GM12874 (cell line): ENCODE data around the gene CDKN2B-AS1.

ENCODE experiments used
- TF ChIP-seq, protein P1 (sequence below): IDR thresholded peaks from 2 replicates; pipeline ENCODE4 v1.5.1; 2011; ENCODE audit warnings: low read depth, mild to moderate bottlenecking, control low read depth, low read length, moderate library complexity; ENCODE audit not compliant: insufficient read depth

CDKN2B-AS1 gene

DNA sequence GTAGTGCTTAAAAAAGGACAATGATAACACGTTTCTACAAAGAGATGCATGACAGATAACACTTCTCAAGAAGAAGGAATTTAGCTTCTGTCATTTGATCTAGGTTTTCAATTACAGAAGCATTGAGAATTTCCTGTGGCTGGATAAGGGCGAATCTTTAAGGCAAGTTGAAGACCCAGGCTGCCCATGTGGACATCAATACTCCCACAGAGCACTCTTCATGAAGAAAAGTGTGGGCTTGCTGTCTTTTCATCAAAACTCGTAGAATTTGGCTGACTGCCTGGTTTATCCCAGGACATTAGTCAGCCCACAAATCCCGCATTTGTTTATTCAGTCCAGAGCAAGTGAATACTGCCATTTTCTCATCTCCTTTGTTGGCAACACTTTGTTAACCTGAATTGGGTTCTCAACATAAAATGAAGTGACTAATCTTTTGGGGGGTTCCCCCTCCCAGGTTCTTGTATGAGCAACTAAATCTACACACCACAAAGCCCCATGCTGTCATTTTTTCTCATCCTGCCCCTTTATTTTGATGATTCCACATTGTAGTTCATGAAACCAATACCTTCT, 57.9 kb downstream of the CDKN2B-AS1 start:
- TF ChIP-seq, protein P1, sequence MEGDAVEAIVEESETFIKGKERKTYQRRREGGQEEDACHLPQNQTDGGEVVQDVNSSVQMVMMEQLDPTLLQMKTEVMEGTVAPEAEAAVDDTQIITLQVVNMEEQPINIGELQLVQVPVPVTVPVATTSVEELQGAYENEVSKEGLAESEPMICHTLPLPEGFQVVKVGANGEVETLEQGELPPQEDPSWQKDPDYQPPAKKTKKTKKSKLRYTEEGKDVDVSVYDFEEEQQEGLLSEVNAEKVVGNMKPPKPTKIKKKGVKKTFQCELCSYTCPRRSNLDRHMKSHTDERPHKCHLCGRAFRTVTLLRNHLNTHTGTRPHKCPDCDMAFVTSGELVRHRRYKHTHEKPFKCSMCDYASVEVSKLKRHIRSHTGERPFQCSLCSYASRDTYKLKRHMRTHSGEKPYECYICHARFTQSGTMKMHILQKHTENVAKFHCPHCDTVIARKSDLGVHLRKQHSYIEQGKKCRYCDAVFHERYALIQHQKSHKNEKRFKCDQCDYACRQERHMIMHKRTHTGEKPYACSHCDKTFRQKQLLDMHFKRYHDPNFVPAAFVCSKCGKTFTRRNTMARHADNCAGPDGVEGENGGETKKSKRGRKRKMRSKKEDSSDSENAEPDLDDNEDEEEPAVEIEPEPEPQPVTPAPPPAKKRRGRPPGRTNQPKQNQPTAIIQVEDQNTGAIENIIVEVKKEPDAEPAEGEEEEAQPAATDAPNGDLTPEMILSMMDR = no peak

DNA sequence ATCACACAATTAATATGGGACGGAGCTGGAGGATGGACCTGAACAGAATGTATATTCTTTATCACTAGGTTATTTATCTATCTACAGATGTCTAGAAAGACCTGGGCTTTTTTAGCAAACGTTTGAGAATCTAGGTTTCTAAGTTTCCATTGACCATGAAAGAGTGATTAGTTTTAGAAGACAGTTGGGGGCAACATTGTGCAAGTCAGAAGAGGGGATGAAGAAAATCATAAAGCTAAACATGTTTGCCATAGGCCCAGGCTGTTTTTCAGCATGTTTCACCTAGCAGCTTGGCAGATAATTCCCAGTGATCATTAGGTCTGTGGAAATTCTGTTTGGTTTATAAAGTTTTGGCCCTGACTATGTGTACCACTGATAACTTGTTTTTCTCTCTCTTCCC, 58.6 kb downstream of the CDKN2B-AS1 start:
- TF ChIP-seq, protein P1 = no peak

DNA sequence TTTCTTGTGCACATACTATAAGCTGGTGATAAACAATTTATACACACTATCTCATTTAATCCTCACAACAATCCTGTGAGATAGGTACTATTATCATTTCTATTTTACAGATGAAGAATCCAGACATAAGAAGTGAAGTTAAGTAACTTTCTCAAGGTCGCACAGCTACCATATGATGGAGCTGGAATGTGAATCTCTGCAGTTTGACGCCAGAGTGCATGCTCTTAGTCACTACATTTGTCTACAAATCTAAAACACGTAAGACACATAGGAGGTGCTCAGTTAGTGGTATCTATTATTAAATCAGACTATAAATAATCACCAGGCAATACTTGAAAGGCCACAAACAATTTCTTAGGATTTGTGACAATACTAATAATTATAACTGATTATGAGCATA, 59.5 kb downstream of the CDKN2B-AS1 start:
- TF ChIP-seq, protein P1 = no peak

DNA sequence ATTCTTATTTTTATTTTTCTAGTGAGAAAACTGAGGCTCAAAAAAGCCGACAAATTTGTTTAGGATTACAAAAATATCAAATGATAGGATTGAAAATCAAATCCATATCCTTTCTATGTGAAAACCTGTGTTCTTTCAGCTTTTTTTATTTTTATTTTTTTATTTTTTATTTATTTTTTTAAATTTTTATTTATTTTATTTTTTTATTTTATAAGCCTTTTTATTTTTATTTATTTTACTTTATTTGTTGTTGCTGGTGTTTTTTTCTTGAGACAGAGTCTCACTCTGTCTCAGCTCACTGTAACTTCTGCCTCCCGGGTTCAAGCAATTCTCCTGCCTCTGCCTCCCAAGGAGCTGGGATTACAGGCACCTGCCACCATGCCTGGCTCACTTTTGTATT, 59.9 kb downstream of the CDKN2B-AS1 start:
- TF ChIP-seq, protein P1 = no peak

DNA sequence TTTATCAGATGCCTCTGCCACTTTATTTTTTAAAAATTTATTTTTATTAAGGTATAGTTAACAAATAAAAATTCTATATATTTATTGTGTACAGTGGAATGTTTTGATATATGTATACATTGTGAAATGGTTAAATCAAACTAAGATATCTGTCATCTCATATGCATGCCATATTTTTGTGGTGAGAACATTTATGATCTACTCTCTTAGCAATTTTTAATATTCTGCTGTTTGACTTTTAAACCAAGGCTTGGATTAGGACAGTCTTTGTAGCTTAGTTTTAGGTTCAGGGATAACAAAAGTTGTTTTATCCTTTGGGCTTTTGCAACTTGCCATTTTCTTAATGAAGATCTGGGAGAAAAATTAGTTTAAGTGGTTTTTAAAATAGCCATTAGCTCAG, 60.5 kb downstream of the CDKN2B-AS1 start:
- TF ChIP-seq, protein P1 = no peak

DNA sequence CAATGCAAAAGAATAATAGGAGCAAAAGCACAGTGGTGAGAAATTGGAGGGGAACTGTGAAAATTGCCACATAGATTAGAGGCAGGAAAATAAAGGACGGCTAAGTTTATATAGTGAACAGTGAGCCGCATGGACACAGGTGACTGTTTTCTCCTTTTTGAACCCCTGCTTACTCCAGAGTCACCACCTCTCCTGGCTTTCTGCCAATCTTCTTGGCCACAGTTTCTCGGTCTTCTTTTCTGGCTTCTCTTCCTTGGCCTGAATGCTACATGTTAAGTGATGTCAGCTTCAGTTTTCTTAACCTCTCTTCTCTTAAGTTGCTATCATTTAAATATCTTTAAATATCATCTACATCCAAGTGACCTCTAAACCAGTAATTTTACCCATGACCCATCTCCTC, 61.8 kb downstream of the CDKN2B-AS1 start:
- TF ChIP-seq, protein P1 = no peak

DNA sequence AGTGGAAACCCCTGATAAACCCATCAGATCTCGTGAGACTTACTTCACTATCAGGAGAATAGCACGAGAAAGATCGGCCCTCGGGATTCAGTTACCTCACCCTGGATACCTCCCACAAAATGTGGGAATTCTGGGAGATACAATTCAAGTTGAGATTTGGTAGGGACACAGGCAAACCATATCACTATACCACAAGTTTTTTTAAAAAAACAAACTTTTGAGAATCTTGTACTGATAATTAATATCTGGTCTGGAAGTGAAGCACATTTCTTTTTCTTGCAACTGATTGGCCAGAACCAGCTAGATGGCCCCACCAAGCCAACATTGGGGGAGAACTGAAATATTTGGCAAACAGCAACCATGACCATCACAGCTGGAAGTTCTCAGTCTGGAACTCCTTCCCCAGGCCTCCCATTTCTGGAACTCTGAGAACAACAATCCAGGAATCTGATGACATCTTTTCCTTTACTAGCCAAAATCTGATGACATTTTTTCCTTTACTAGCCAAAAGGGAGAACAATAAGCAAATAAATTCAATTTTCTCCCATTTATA, 66.3 kb downstream of the CDKN2B-AS1 start:
- TF ChIP-seq, protein P1 = no peak
